Bladder microvascular endothelial cell (primary cell): ENCODE data around the gene THSD8. TPM values are rescaled to one million over a fixed set of nuclear protein-coding genes. Genes with fewer than 3 reads are reported as not detected.

Experiments
- total RNA-seq: library from RNA; depleted of rRNA; stranded (reverse); fragments of >200 nt; gene quantifications from 2 replicates; pipeline ENCODE4 v1.2.3, GENCODE V29; 2014

THSD8 gene
- total RNA-seq, result not detected in 2 replicates

GRCh38 chr19:12801466-12802266 is at the start of gene THSD8, which contains the start of gene PRDX2:
Gene THSD8, plus strand, starts transcription at chr19:12802069. Its CDS starts 3 bp downstream, at chr19:12802072.
Gene PRDX2, minus strand, starts transcription at chr19:12801800. Its CDS starts 539 bp downstream, at chr19:12801261.

GRCh38 chr19:12774588-12775555 is 27.0 kb upstream of the THSD8 start, which contains the start of gene HOOK2:
Gene HOOK2, minus strand, starts transcription at chr19:12775552. Its CDS starts 103 bp downstream, at chr19:12775449.

GRCh38 chr19:12791345-12792050 is 10.4 kb upstream of the THSD8 start, which contains the start of gene JUNB:
Gene JUNB, plus strand, starts transcription at chr19:12791486. Its CDS starts 286 bp downstream, at chr19:12791772.

DNA sequence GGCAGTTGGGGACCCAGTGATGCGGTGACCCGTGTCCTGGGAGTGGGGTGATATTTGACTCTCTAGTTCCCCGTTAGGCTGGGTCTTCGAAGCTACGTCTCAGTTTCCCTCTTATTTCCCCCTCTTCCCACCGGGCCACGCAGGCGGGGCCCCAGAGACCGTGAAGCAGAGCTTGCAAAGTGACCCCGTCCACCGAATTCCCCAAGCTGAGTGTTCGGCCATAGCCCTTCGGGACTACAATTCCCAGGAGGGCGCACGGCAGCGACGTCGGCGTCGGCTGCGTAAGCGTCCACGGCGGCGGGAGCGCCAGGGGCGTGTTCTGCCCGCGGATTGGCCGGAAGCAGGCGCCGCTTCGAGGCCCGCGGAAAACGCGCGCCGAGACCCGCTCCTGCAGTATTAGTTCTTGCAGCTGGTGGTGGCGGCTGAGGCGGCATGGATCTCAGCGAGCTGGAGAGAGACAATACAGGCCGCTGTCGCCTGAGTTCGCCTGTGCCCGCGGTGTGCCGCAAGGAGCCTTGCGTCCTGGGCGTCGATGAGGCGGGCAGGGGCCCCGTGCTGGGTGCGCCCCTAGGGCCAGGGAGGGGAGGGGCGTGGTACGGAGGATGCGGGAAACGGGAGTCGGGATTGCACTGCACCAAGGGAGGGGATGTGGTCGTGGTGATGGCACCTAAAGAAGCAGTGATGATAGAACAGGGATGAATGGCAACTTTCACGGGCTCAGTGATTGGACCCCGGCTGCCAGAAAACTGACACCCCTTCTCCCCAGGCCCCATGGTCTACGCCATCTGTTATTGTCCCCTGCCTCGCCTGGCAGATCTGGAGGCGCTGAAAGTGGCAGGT is 4.6 kb downstream of the THSD8 start, which contains the start of gene RNASEH2A:
Gene RNASEH2A (plus strand): TSS at position 343 of the 840 bp plus-strand sequence. CDS start 90 bp downstream, at position 433.

DNA sequence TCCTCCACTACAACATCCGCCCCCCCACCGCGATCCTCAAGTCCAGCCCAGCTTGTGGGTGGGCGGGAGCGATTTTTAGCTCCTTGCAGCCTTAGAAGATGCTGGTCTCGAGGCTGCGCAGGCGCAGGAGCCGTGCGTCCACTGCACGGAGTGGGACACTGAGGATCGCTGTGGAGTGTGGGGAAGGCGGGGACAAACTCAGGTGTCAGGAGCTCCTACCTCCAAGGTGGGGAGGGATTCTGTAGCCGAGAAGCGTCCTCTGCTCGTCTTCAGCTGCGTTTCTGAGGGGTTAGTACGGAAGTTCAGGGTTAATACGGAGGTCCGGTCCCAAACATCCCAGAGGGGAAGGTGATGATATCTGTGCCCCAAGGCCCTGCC is 32.7 kb downstream of the THSD8 start, which contains the start of gene RTBDN:
Gene RTBDN (minus strand): TSS at position 14 of the 378 bp plus-strand sequence. CDS start 4,600 bp downstream, outside the sequence.

GRCh38 chr19:12838182-12838885 is 36.5 kb downstream of the THSD8 start, which contains the start of gene MAST1:
Gene MAST1, plus strand, starts transcription at chr19:12838515. Its CDS starts 58 bp downstream, at chr19:12838573.

Other genes starting within 250 kb of the THSD8 start
- 3.2 and 9.9 TPM in 2 replicates for gene ZNF490, start 191.3 kb upstream of the THSD8 start, total RNA-seq
- 9.4 and 14.3 TPM in 2 replicates for gene ZNF791, start 191.1 kb upstream of the THSD8 start, total RNA-seq
- gene MAN2B1, start 135.3 kb upstream of the THSD8 start, total RNA-seq, result 31.2 and 64.0 TPM in 2 replicates
- gene WDR83, start 135.3 kb upstream of the THSD8 start, total RNA-seq, result 10.0 and 12.6 TPM in 2 replicates
- 49.7 and 50.5 TPM in 2 replicates for gene DHPS, start 120.2 kb upstream of the THSD8 start, total RNA-seq
- gene GNG14, start 114.1 kb upstream of the THSD8 start, total RNA-seq, result not detected in 2 replicates
- 4.4 and 5.5 TPM in 2 replicates for gene FBXW9, start 105.4 kb upstream of the THSD8 start, total RNA-seq
- 20.9 and 53.7 TPM in 2 replicates for gene TNPO2, start 78.1 kb upstream of the THSD8 start, total RNA-seq
- 142 and 167 TPM in 2 replicates for gene TRIR, start 67.4 kb upstream of the THSD8 start, total RNA-seq
- gene GET3, start 64.6 kb upstream of the THSD8 start, total RNA-seq, result 66.6 and 79.8 TPM in 2 replicates
- not detected in 2 replicates for gene BEST2, start 50.3 kb upstream of the THSD8 start, total RNA-seq
- gene HOOK2, start 26.5 kb upstream of the THSD8 start, total RNA-seq, result 7.4 and 19.0 TPM in 2 replicates
- 36.8 and 49.2 TPM in 2 replicates for gene JUNB, start 10.6 kb upstream of the THSD8 start, total RNA-seq
- 164 and 210 TPM in 2 replicates for gene PRDX2, start 269 bp upstream of the THSD8 start, total RNA-seq
- gene RNASEH2A, start 4.5 kb downstream of the THSD8 start, total RNA-seq, result 19.6 and 25.7 TPM in 2 replicates
- not detected in 2 replicates for gene RTBDN, start 32.5 kb downstream of the THSD8 start, total RNA-seq
- 0.16 and 1.0 TPM in 2 replicates for gene MAST1, start 36.4 kb downstream of the THSD8 start, total RNA-seq
- gene DNASE2, start 79.4 kb downstream of the THSD8 start, total RNA-seq, result 15.4 and 19.4 TPM in 2 replicates
- 0.06 TPM in 1 of 2 replicates, not detected in the other for gene KLF1, start 85.1 kb downstream of the THSD8 start, total RNA-seq
- gene GCDH, start 89.1 kb downstream of the THSD8 start, total RNA-seq, result 16.0 and 21.7 TPM in 2 replicates
- 0.44 and 0.49 TPM in 2 replicates for gene SYCE2, start 117.2 kb downstream of the THSD8 start, total RNA-seq
- gene FARSA, start 131.6 kb downstream of the THSD8 start, total RNA-seq, result 44.8 and 67.8 TPM in 2 replicates
- 1,348 and 1,646 TPM in 2 replicates for gene CALR, start 136.5 kb downstream of the THSD8 start, total RNA-seq
- gene RAD23A, start 143.8 kb downstream of the THSD8 start, total RNA-seq, result 51.8 and 102 TPM in 2 replicates
- 20.0 and 20.4 TPM in 2 replicates for gene GADD45GIP1, start 155.2 kb downstream of the THSD8 start, total RNA-seq
- under 0.01 and 0.06 TPM in 2 replicates for gene DAND5, start 167.5 kb downstream of the THSD8 start, total RNA-seq
- gene NFIX, start 193.4 kb downstream of the THSD8 start, total RNA-seq, result 2.1 and 13.0 TPM in 2 replicates